ENCODE data around the gene GPR42. TPM values are rescaled to one million over a fixed set of nuclear protein-coding genes. Genes with fewer than 3 reads are reported as not detected.

GPR42 gene
- total and polyA plus RNA-seq, 2 of the 4 experiments (the other 2 are of a cell fraction): not detected

DNA sequence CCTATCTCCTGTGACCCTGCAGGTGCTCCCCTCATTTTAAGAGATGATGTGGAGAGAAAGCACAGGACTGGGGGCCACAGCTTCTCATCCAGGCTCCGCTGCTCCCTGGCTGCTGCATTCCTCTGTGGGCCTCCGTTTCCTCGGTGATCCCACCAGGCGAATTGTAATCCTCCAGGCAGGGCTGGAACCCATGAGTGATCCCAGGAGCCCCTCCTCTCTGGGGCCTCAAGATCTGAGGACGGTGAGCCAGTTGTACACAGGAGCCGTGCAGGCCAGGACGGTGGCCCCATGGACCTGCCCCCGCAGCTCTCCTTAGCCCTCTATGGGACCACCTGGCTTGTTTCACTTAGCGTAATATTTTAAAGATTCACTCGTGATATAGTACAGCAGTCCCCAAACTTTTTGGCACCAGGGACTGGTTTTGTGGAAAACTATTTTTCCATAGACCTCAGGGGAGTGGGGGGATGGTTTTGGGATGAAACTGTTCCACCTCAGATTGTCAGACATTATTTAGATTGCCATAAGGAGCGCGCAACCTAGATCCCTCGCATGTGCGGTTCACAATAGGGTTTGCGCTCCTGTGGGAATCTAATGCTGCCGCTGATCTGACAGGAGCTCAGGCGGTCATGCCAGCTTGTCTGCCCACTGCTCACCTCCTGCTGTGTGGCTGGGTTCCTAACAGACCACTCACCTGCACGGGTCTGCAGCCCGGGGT lies 7.0 kb upstream of the GPR42 start:
- Histone ChIP-seq H2BK20ac (ENCODE audit: low read depth, low read length) (no peak overlapping the region), H3K79me1 (ENCODE audit: low read depth in 1 of 2, low read length in 2 of 2) (no peaks in the 10 kb centered on the region), H2BK120ac (ENCODE audit: low read depth, low read length) (no peak overlapping the region), H2AFZ (replicated peaks; ENCODE audit: low read length, poor library complexity) (no peak overlapping the region), H3K36me3 (ENCODE audit: control insufficient read depth, insufficient read depth, low read length) (no peaks in the 10 kb centered on the region), H2AK9ac (replicated peaks; ENCODE audit: low read depth, low read length, poor library complexity) (no peak overlapping the region), H4K91ac (ENCODE audit: insufficient read depth, low read depth, low read length) (no peak overlapping the region), H3K56ac (ENCODE audit: extremely low read depth, insufficient read depth, low read length) (no peak overlapping the region), H4K5ac (ENCODE audit: low read depth, low read length) (no peak overlapping the region), H3K4ac (ENCODE audit: low read depth, low read length) (no peak overlapping the region), H3K9me1 (ENCODE audit: insufficient read depth, low read length) (no peaks in the 10 kb centered on the region), H3K14ac (replicated peaks; ENCODE audit: low read depth, low read length) (no peak overlapping the region), H3K9me3 (ENCODE audit: control insufficient read depth, insufficient read depth, low read length) (no peaks in the 10 kb centered on the region), H3K4me2 (ENCODE audit: low read depth, low read length) (no peak overlapping the region), H2BK15ac (ENCODE audit: low read depth, low read length) (no peak overlapping the region), H3K9ac (ENCODE audit: low read depth, low read length) (no peak overlapping the region), H3K4me3 (ENCODE audit: insufficient read depth, low read depth, low read length) (no peak overlapping the region), H3K27me3 (ENCODE audit: control insufficient read depth, insufficient read depth, low read length) (peaks cover 8% of the 10 kb centered on the region), H4K20me1 (ENCODE audit: insufficient read depth, low read length) (no peaks in the 10 kb centered on the region), H2BK5ac (ENCODE audit: low read depth, low read length, poor library complexity, severe bottlenecking) (no peak overlapping the region), H4K8ac (ENCODE audit: low read depth in 2 of 2, low read length in 2 of 2) (no peak overlapping the region), H3K27ac (ENCODE audit: insufficient read depth, low read length) (no peak overlapping the region), H3K18ac (ENCODE audit: low read depth, low read length) (no peak overlapping the region), H3K4me1 (ENCODE audit: control insufficient read depth, insufficient read depth, low read length) (no peaks in the 10 kb centered on the region), H2AK5ac (ENCODE audit: low read depth, low read length) (no peak overlapping the region), H3K23ac (ENCODE audit: low read depth, low read length) (no peak overlapping the region)
- intact Hi-C loops (cut with micrococcal nuclease): no loop called here
- POLR2A ChIA-PET (ENCODE audit: unreplicated experiment): no interaction called here
- 83% methylated on average over 4 of the region's 19 CpGs; no CpG with 5 or more reads in 1 of the 2 experiments for WGBS, 2 experiments (ENCODE audit: extremely low coverage in 2 of 2, insufficient read length in 1 of 2)
- dilution Hi-C loops (cut with HindIII; ENCODE audit: low sequenced_read_pairs, unreplicated experiment): no loop called here
- CTCF ChIA-PET: interaction anchor here (1.0 kb wide), 1 partner anchor 11 kb away, joined by 3 read pairs; no protein-coding TSS in a partner anchor
- DNase-seq: no peak
- BruUV-seq (replicated peaks): no TSS peak
- in situ Hi-C loops (cut with MboI; ENCODE audit: low sequenced_read_pairs): no loop called here
- TF ChIP-seq, protein P1, sequence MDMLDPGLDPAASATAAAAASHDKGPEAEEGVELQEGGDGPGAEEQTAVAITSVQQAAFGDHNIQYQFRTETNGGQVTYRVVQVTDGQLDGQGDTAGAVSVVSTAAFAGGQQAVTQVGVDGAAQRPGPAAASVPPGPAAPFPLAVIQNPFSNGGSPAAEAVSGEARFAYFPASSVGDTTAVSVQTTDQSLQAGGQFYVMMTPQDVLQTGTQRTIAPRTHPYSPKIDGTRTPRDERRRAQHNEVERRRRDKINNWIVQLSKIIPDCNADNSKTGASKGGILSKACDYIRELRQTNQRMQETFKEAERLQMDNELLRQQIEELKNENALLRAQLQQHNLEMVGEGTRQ (IDR thresholded peaks at IDR 0.05; ENCODE audit: low read depth, low read length): no peak
- TF ChIP-seq NFE2L2 (IDR thresholded peaks at IDR 0.05; ENCODE audit: low read depth, low read length) (no peak), MAZ (IDR thresholded peaks at IDR 0.05; ENCODE audit: borderline replicate concordance, low read depth, low read length) (no peak), FOS (IDR thresholded peaks at IDR 0.05; ENCODE audit: low read depth, low read length) (no peak), RFX5 (IDR thresholded peaks at IDR 0.05; ENCODE audit: low read depth, low read length) (no peak)
- ATAC-seq (ENCODE audit: low read depth): no peak
